Transverse colon (tissue), 4 donors: ENCODE measurements around the gene DNAH3.

Experiments
- POLR2A ChIP-seq: fragments of 450-650 bp; IDR thresholded peaks from one replicate; pipeline ENCODE4 v1.6.1; 2016; ENCODE audit warnings: antibody characterized with exemption, mild to moderate bottlenecking, moderate library complexity
- POLR2AphosphoS5 ChIP-seq, 3 donors: sonication (generic); formaldehyde crosslinking; IDR thresholded peaks; one replicate each; pipeline ENCODE4 v1.6.1; 2016; ENCODE audit warnings: antibody characterized with exemption in 3 of 3
- TF ChIP-seq, protein P1 (sequence below), 5 experiments: fragments of 200-600 bp in 3 of 5; fragments of 450-650 bp in 2 of 5; sonication (generic) in 3 of 5; IDR thresholded peaks; 1 replicate in 2 of 5; 2 replicates in 3 of 5; pipeline ENCODE4 v1.5.1; 2016 to 2017; ENCODE audit warnings: antibody characterized with exemption in 5 of 5, inconsistent platforms in 3 of 5, mild to moderate bottlenecking in 2 of 5, moderate library complexity in 1 of 5

DNA sequence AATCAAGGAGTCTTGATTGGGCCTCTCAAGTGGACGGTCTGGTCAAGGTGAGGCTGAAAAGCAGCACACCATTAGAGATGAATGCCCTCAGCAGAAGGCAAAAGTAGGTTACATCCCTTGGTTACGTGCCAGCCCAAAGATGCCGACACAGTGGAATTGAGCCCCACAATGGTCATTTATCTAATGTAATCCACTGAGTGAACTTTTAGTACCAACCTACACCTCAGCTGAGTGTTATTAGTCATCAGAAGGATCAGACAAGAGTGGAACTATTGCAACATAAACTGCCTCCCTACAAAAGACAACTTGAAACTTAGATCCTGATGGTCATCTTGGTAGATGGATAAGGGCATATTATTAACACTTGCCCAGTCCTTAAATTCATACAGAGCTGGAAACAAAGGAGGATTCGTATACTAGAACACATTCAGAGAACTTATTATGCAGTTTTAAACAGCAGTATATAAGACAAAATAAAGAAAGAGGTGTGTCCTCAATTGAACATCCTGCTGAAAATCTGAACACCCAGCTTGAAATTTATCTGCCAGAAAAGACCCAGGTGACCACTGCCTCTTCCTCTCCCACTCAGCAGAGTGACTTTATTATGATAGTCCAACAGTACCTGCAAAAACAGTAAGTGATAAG lies 253.3 kb downstream of the DNAH3 start:
- TF ChIP-seq POLR2A (no peak), POLR2AphosphoS5 (IDR thresholded peaks at IDR 0.05) (no peak)
- TF ChIP-seq, protein P1, sequence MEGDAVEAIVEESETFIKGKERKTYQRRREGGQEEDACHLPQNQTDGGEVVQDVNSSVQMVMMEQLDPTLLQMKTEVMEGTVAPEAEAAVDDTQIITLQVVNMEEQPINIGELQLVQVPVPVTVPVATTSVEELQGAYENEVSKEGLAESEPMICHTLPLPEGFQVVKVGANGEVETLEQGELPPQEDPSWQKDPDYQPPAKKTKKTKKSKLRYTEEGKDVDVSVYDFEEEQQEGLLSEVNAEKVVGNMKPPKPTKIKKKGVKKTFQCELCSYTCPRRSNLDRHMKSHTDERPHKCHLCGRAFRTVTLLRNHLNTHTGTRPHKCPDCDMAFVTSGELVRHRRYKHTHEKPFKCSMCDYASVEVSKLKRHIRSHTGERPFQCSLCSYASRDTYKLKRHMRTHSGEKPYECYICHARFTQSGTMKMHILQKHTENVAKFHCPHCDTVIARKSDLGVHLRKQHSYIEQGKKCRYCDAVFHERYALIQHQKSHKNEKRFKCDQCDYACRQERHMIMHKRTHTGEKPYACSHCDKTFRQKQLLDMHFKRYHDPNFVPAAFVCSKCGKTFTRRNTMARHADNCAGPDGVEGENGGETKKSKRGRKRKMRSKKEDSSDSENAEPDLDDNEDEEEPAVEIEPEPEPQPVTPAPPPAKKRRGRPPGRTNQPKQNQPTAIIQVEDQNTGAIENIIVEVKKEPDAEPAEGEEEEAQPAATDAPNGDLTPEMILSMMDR (IDR thresholded peaks at IDR 0.05): no peak
